MCF 10A (cell line): Measurements from ENCODE around the gene MRPS23. TPM values are rescaled to one million over a fixed set of nuclear protein-coding genes. Genes with fewer than 3 reads are reported as not detected.

Experiments
- BruUV-seq: library from RNA; stranded (reverse); fragments of 400-500 nt; replicated peaks from 2 replicates; lab custom pipeline; 2021; lab: Mats Ljungman, UMichigan
- CTCF ChIA-PET: fragments of 300-600 bp; sonication (Branson Sonifier 250); formaldehyde crosslinking; extraction: SDS; loops from one replicate; lab custom pipeline; 2021; ENCODE audit warnings: antibody characterized with exemption, inconsistent platforms; lab: Yijun Ruan, JAX
- POLR2A ChIA-PET: fragments of 300-600, 350-650 bp; sonication (Branson Sonifier 250); formaldehyde crosslinking; extraction: SDS; loops from one replicate; lab custom pipeline; 2020; ENCODE audit warnings: antibody characterized with exemption, inconsistent platforms; lab: Yijun Ruan, JAX
- DNase-seq: peaks from one replicate; pipeline ENCODE4 v3.0.0-alpha.2; 2018; ENCODE audit not compliant: unreplicated experiment
- H3K27ac Mint-ChIP-seq: one replicate; pipeline ENCODE4 v1.8.0; 2022; ENCODE audit warnings: mild to moderate bottlenecking, low read depth, mixed read lengths; ENCODE audit not compliant: unreplicated experiment
- H3K27me3 Mint-ChIP-seq: one replicate; pipeline ENCODE4 v1.8.0; 2022; ENCODE audit warnings: mixed read lengths; ENCODE audit not compliant: insufficient read depth, unreplicated experiment
- H3K36me3 Mint-ChIP-seq: one replicate; pipeline ENCODE4 v1.8.0; 2022; ENCODE audit warnings: mild to moderate bottlenecking, moderate library complexity, mixed read lengths; ENCODE audit not compliant: insufficient read depth, unreplicated experiment
- H3K4me1 Mint-ChIP-seq: one replicate; pipeline ENCODE4 v1.8.0; 2022; ENCODE audit warnings: mixed read lengths; ENCODE audit not compliant: insufficient read depth, unreplicated experiment
- H3K4me3 Mint-ChIP-seq: one replicate; pipeline ENCODE4 v1.8.0; 2022; ENCODE audit warnings: mild to moderate bottlenecking, moderate library complexity, mixed read lengths; ENCODE audit not compliant: unreplicated experiment
- H3K9me3 Mint-ChIP-seq: one replicate; pipeline ENCODE4 v1.8.0; 2022; ENCODE audit warnings: mixed read lengths; ENCODE audit not compliant: unreplicated experiment
- intact Hi-C: fragments of 100-400 bp; cut with micrococcal nuclease; formaldehyde crosslinking; loops from 2 replicates; pipeline ENCODE4 v1.14.1; 2022
- total RNA-seq: library from RNA; stranded (reverse); gene quantifications from 2 replicates; pipeline ENCODE4 v1.2.3, GENCODE V29; 2022
- TF ChIP-seq, protein P1 (sequence below): fragments of 200-600 bp; IDR thresholded peaks from one replicate; pipeline ENCODE4 v1.8.0; 2022; ENCODE audit warnings: antibody characterized with exemption, mild to moderate bottlenecking; ENCODE audit not compliant: unreplicated experiment

The MRPS23 gene
- total RNA-seq, 1 experiment from 2014 or later: 59.3 TPM

DNA sequence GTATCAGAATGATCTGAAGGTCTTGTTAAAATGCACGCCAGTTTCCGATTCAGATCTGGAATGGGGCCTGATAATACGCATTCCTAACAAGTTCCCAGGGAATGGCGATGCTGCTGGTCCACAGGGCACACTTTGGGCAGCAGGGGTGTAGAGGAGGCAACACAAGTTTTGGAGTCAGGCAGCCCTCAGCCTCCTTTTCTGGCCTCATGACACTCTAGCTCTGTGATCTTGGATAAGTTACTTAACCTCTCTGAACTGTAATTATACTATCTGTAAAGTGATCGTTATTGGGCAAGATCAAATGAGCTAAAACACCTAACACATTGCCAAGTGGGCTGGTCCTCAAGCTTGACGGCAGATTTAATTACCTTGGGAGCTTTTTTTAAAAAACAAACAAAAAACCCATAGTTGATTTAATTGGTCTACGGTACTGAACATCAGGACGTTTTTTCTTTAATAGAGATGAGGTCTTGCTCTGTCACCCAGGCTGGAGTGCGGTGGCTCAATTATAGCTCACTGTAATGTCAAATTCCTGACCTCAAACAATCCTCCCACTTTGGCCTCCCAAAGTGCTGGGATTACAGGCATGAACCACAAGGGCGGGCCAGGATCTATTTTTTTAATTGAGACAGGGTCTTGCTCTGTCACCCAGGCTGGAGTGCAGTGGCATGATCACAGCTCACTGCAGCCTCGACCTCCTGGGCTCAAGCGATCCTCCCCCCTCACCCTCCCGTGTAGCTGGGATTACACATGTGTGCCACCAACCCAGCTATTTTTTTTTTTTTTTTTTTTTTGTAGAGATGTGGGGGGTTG is 10.0 kb upstream of the MRPS23 start:
- Mint-ChIP-seq H3K36me3 (no peaks in the 10 kb centered on the region), H3K4me3 (no peak overlapping the region), H3K4me1 (peaks cover 14% of the 10 kb centered on the region), H3K27me3 (no peaks in the 10 kb centered on the region), H3K9me3 (no peaks in the 10 kb centered on the region), H3K27ac (no peak overlapping the region)
- CTCF ChIA-PET: interaction anchor here (0.6 to 15.7 kb wide), 19 partner anchors 10 to 312 kb away, joined by 3 to 418 read pairs (median 12); partner anchors contain the start of gene VEZF1
- TF ChIP-seq, protein P1, sequence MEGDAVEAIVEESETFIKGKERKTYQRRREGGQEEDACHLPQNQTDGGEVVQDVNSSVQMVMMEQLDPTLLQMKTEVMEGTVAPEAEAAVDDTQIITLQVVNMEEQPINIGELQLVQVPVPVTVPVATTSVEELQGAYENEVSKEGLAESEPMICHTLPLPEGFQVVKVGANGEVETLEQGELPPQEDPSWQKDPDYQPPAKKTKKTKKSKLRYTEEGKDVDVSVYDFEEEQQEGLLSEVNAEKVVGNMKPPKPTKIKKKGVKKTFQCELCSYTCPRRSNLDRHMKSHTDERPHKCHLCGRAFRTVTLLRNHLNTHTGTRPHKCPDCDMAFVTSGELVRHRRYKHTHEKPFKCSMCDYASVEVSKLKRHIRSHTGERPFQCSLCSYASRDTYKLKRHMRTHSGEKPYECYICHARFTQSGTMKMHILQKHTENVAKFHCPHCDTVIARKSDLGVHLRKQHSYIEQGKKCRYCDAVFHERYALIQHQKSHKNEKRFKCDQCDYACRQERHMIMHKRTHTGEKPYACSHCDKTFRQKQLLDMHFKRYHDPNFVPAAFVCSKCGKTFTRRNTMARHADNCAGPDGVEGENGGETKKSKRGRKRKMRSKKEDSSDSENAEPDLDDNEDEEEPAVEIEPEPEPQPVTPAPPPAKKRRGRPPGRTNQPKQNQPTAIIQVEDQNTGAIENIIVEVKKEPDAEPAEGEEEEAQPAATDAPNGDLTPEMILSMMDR: no peak
- BruUV-seq: no TSS peak
- intact Hi-C loops: loop anchor here (2.0 to 10.0 kb wide), 3 partner anchors 32 to 225 kb away; partner anchors contain the start of gene DYNLL2
- POLR2A ChIA-PET: interaction anchor here (0.6 to 5.2 kb wide), 14 partner anchors 10 to 779 kb away, joined by 3 to 40 read pairs (median 6); partner anchors contain the start of genes MRPS23 and VEZF1
- DNase-seq: no peak

DNA sequence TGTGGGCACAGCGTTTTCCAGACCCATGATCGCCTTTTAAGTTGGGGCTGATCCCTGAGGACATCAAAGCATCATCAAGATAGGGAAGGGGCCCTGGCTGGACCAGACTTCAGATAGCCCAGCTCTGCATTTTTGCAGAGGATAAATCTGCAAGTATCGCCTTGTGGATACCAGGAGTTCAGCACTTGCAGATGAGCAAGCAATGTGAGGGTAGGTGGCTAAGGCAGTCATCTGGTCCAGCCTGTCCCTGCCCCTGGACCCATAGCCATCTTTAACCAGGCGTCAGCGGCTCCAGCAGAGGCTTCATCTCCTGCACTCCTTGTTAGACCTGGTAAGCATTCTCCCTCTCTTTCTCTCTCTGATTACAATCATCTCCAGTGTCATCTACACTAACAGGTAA is 9.0 kb upstream of the MRPS23 start:
- Mint-ChIP-seq H3K27me3 (no peaks in the 10 kb centered on the region), H3K4me1 (peaks cover 21% of the 10 kb centered on the region), H3K27ac (no peak overlapping the region), H3K9me3 (no peaks in the 10 kb centered on the region), H3K36me3 (no peaks in the 10 kb centered on the region), H3K4me3 (no peak overlapping the region)
- intact Hi-C loops: loop anchor here (1.0 to 10.0 kb wide), 7 partner anchors 16 to 254 kb away; partner anchors contain the start of gene DYNLL2
- no peak for DNase-seq
- POLR2A ChIA-PET: interaction anchor here (0.6 to 5.2 kb wide), 9 partner anchors 34 to 778 kb away, joined by 3 to 40 read pairs (median 4); no protein-coding TSS in a partner anchor
- TF ChIP-seq, protein P1: no peak
- no TSS peak for BruUV-seq
- CTCF ChIA-PET: interaction anchor here (0.7 to 15.7 kb wide), 23 partner anchors 10 to 258 kb away, joined by 3 to 418 read pairs (median 6); partner anchors contain the start of gene VEZF1

DNA sequence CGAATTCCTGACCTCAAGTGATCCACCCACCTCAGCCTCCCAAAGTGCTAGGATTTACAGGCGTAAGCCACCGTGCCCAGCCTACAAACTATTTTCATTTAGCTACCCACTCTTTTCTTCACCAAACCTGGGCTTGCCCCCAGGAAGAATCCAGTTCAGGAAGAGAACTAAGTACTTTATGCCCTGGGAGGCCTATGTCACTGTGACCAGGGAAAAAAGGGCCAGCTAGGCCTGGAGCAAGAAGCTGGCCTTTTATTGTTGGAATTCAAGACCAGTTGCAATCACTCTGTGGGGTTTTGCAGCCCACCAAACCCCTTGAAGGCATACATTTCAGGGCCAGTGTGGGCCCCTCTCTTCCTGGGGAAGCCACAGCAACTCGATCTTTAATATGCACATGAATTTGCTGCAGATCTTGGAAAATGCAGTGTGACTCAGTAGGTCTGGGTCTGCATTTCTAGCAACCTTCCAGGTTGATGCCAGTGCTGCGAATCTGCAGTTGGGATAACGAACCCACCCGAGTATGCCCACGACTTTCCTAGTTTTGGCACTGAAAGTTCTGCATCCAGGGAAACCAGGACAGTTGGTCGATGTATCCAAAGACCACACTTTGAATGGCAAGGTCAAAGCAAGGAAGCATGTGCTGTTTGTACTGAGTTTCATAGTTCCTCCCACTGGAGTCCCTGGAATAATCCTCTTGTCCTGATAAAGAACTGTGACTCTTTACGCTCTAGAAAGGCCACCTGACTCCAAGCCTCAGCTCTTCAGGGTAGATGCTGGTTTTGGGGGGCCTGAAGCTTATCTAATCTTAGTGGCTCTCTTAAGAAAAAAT is 7.2 kb upstream of the MRPS23 start:
- Mint-ChIP-seq H3K27ac (no peak overlapping the region), H3K36me3 (no peaks in the 10 kb centered on the region), H3K9me3 (no peaks in the 10 kb centered on the region), H3K4me1 (peaks cover 32% of the 10 kb centered on the region), H3K4me3 (no peak overlapping the region), H3K27me3 (no peaks in the 10 kb centered on the region)
- no peak for DNase-seq
- BruUV-seq: no TSS peak
- ChIA-PET CTCF (interaction anchor here (0.6 to 15.7 kb wide), 18 partner anchors 13 to 900 kb away, joined by 3 to 418 read pairs (median 4); partner anchors contain the start of genes CUEDC1 and VEZF1), POLR2A (interaction anchor here (0.5 to 5.2 kb wide), 6 partner anchors 35 to 143 kb away, joined by 3 to 40 read pairs (median 4); no protein-coding TSS in a partner anchor)
- TF ChIP-seq, protein P1: no peak
- intact Hi-C loops: loop anchor here (5.0 to 10.0 kb wide), 2 partner anchors 35 to 228 kb away; partner anchors contain the start of gene DYNLL2
